ENCODE measurements around the gene LDLRAD4.

LDLRAD4 gene

DNA sequence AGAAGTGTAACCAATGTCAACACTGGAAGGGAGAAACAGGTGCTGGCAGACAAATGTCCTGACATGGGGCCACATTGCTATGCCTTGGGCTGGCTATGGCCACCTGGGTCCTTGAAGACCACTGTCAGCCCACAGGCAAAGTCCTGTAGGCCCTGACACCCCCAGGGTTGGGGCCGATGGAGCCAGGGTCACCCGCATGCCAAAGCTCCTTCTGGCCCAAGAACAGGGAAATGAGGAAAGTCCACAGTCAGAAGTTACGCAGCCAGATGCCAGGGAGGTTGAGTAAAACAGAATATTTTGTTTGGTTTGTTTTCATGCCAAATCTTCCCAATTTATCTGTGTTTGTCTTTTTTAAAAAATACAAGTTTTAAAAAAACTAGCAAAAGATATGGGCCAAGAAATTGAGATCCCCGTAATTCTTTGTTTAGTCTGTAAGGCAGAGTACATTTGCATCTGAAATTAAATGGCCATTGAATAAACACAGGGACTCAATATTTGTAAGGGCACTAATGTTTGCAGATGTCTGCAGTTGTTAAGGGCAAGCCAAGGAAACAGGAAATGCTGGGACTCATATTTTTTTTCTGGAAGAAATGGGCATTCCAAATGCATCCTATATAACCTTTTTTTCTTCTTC lies 321.4 kb downstream of the LDLRAD4 start:
- Histone ChIP-seq H3K36me3 (peaks cover 0 to 4% (median 0%) of the 10 kb centered on the region in 3 donors), H3K4me1 (peaks cover 0 to 32% (median 21%) of the 10 kb centered on the region in 4 donors), H3K4me3 (no peak overlapping the region), H3K27me3 (no peaks in the 10 kb centered on the region), H3K27ac (peak overlapping the region; percentile 41 to 44), H3K9me3 (no peaks in the 10 kb centered on the region)
- TF ChIP-seq CTCF (IDR thresholded peaks at IDR 0.05): no peak
- intact Hi-C loops (cut with DNase I; ENCODE audit: low total_unique reads): no loop called here
- DNase-seq: no peak

GRCh38 chr18:13540477-13541182 lies 322.1 kb downstream of the LDLRAD4 start:
- H3K4me3 ChIP-seq: no peak overlapping the region
- H3K27me3 ChIP-seq: no peaks in the 10 kb centered on the region
- H3K4me1 ChIP-seq: peaks cover 0 to 32% (median 21%) of the 10 kb centered on the region in 4 donors
- no peaks in the 10 kb centered on the region for H3K9me3 ChIP-seq
- no peak for TF ChIP-seq CTCF (IDR thresholded peaks at IDR 0.05)
- H3K27ac ChIP-seq: no peak overlapping the region
- intact Hi-C loops (cut with DNase I; ENCODE audit: low total_unique reads): no loop called here
- H3K36me3 ChIP-seq: peaks cover 0 to 4% (median 0%) of the 10 kb centered on the region in 3 donors
- no peak for DNase-seq

GRCh38 chr18:13541621-13542519 lies 323.3 kb downstream of the LDLRAD4 start:
- TF ChIP-seq CTCF (IDR thresholded peaks at IDR 0.05): no peak
- Histone ChIP-seq H3K4me3 (no peak overlapping the region), H3K9me3 (no peaks in the 10 kb centered on the region), H3K36me3 (peaks cover 0 to 4% (median 0%) of the 10 kb centered on the region in 3 donors), H3K27ac (no peak overlapping the region), H3K27me3 (no peaks in the 10 kb centered on the region), H3K4me1 (peaks cover 0 to 32% (median 21%) of the 10 kb centered on the region in 4 donors)
- no peak for DNase-seq
- intact Hi-C loops (cut with DNase I; ENCODE audit: low total_unique reads): no loop called here

GRCh38 chr18:13542520-13542847 lies 323.9 kb downstream of the LDLRAD4 start:
- Histone ChIP-seq H3K36me3 (peaks cover 0 to 4% (median 0%) of the 10 kb centered on the region in 3 donors), H3K27ac (no peak overlapping the region), H3K4me1 (peaks cover 0 to 32% (median 21%) of the 10 kb centered on the region in 4 donors), H3K4me3 (no peak overlapping the region), H3K9me3 (no peaks in the 10 kb centered on the region), H3K27me3 (no peaks in the 10 kb centered on the region)
- no peak for TF ChIP-seq CTCF (IDR thresholded peaks at IDR 0.05)
- DNase-seq: no peak
- intact Hi-C loops (cut with DNase I; ENCODE audit: low total_unique reads): no loop called here

GRCh38 chr18:13543144-13543543 lies 324.6 kb downstream of the LDLRAD4 start:
- Histone ChIP-seq H3K27ac (no peak overlapping the region), H3K27me3 (no peaks in the 10 kb centered on the region), H3K36me3 (peaks cover 0 to 4% (median 0%) of the 10 kb centered on the region in 3 donors), H3K9me3 (no peaks in the 10 kb centered on the region), H3K4me1 (peaks cover 0 to 35% (median 23%) of the 10 kb centered on the region in 4 donors), H3K4me3 (no peak overlapping the region)
- DNase-seq: no peak
- no peak for TF ChIP-seq CTCF (IDR thresholded peaks at IDR 0.05)
- intact Hi-C loops (cut with DNase I; ENCODE audit: low total_unique reads): no loop called here

Measured in tibial artery (tissue), 4 donors.